Thyroid gland (tissue), 4 donors: ENCODE data around the gene KLRG1. TPM values are rescaled to one million over a fixed set of nuclear protein-coding genes. Genes with fewer than 3 reads are reported as not detected.
A peak's percentile ranks its signal among the peaks of the same experiment; 100 is the strongest.

Source experiments
- DNase-seq, 2 donors: peaks; one replicate each; pipeline ENCODE4 v3.0.0-alpha.2; 2019
- H3K27ac ChIP-seq, 3 donors: fragments of 200-600 bp; sonication (generic); 1 replicate in 2 of 3; 2 replicates in 1 of 3; pipeline ENCODE4 v1.5.1; 2016 to 2019; ENCODE audit warnings: mild to moderate bottlenecking in 1 of 3, moderate library complexity in 1 of 3
- H3K27me3 ChIP-seq: fragments of 200-600 bp; sonication (generic); one replicate; pipeline ENCODE4 v1.5.1; 2019
- H3K36me3 ChIP-seq, 2 donors: fragments of 200-600 bp; sonication (generic); one replicate each; pipeline ENCODE4 v1.5.1; 2016 to 2019
- H3K4me1 ChIP-seq, 2 donors: fragments of 200-600 bp; sonication (generic); one replicate each; pipeline ENCODE4 v1.5.1; 2017 to 2019
- H3K4me3 ChIP-seq, 3 donors: fragments of 200-600 bp; sonication (generic); replicated peaks in 1 of 3; 1 replicate in 2 of 3; 2 replicates in 1 of 3; pipeline ENCODE4 v1.5.1; 2016; ENCODE audit warnings: mild to moderate bottlenecking in 1 of 3
- H3K9me3 ChIP-seq: fragments of 200-600 bp; sonication (generic); one replicate; pipeline ENCODE4 v1.5.1; 2017
- CTCF ChIP-seq, 6 experiments: fragments of 200-600 bp in 3 of 6; fragments of 450-650 bp in 3 of 6; sonication (generic) in 3 of 6; IDR thresholded peaks; one replicate each; pipeline ENCODE4 v1.5.1; 2016 to 2019; ENCODE audit warnings: antibody characterized with exemption in 6 of 6, mild to moderate bottlenecking in 2 of 6, inconsistent platforms in 1 of 6, moderate library complexity in 1 of 6
- POLR2A ChIP-seq, 2 donors: fragments of 450-650 bp; IDR thresholded peaks; one replicate each; pipeline ENCODE4 v1.6.1; 2017; ENCODE audit warnings: antibody characterized with exemption in 2 of 2, mild to moderate bottlenecking in 2 of 2, moderate library complexity in 1 of 2
- WGBS, 2 donors: methylation state at CpG; one replicate each; pipeline ENCODE4 v1.1.5; 2017; 5-methylcytosine and 5-hydroxymethylcytosine counted together
- intact Hi-C: fragments of 100-400 bp; cut with DNase I; formaldehyde crosslinking; loops from one replicate; pipeline ENCODE4 v1.15.1; 2023
- total RNA-seq, 4 donors: library from RNA; depleted of rRNA; stranded (reverse); fragments of >200 nt; gene quantifications; one replicate each; pipeline ENCODE4 v1.2.3, GENCODE V29; 2016

Gene KLRG1
- total RNA-seq, 4 donors from 2014 or later = 1.1 to 4.3 (median 3.0) TPM

GRCh38 chr12:8948701-8949341, 40.5 kb upstream of the KLRG1 start:
- Histone ChIP-seq H3K4me1 (peaks cover 9 to 14% of the 10 kb centered on the region in 2 donors), H3K4me3 (peak overlapping the region; percentile 65 to 74 (median 70)), H3K27ac (peak overlapping the region; percentile 97 to 99 (median 99)), H3K9me3 (no peaks in the 10 kb centered on the region), H3K27me3 (no peaks in the 10 kb centered on the region), H3K36me3 (peaks cover 1 to 17% of the 10 kb centered on the region in 2 donors)
- DNase-seq = peak in 1 of 2 donors; percentile 22
- 0 to 1% methylated on average over 15 of the region's 15 CpGs for WGBS, 2 donors
- TF ChIP-seq POLR2A (IDR thresholded peaks at IDR 0.05) = no peak
- no peak for TF ChIP-seq CTCF (IDR thresholded peaks at IDR 0.05)
- intact Hi-C loops = loop anchor here (10.0 kb wide), 1 partner anchor 86 kb away; no protein-coding TSS in a partner anchor

DNA sequence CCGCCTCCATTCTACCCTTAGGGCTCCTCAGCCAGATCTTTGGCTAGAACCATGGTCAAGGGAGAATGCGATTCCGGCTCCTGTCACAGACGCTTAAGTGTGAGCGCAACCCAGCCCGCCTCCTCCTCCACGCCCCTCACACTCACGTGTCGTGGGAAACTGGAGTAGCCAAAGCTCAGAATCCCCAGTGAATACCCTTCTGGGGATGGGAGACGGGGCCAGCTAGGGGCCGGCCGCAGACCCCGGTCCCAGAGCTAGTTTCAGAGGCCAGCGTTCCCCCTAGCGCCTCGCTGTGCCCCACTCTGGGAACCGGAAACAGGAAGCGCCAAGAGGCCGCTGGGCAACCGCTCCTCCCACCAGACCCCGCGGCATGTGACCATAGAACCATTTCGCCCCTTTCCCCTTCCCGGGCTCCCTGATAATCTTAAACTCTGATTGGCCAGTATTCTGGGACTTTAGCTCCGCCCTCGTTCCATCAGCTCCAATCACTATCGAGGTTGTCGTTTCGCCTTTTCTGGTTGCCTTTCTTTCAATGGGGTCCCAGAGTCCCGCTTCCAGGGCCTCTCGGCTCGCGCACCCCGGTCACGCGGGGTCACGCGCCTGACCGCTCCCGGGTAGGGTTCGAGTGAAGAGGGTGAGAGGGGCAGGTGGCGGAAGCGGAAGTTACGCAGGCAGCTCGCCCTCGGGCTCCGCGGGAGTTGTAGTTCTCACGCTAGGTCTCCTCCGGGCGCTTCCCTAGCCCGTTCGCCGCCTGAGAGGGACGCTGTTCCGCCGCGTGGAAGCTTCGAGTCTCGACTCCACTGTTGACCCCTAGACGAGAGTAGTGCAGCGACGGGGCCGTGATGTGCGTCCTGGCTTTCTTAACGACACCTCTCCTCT, 39.8 kb upstream of the KLRG1 start, which contains the start of gene M6PR:
M6PR (minus strand) TSS at position 304 of the 879 bp plus-strand sequence. CDS start 3,241 bp downstream, outside the sequence.
- Histone ChIP-seq H3K9me3 (no peaks in the 10 kb centered on the region), H3K27ac (peak within 1 kb of the TSS; percentile 97 to 99 (median 99)), H3K4me1 (peaks cover 9 to 14% of the 10 kb centered on the region in 2 donors), H3K4me3 (peak within 1 kb of the TSS; percentile 65 to 74 (median 70)), H3K27me3 (no peaks in the 10 kb centered on the region), H3K36me3 (peaks cover 0 to 11% of the 10 kb centered on the region in 2 donors)
- WGBS, 2 donors = 0 to 1% methylated on average over 50 to 61 of the region's 66 CpGs
- TF ChIP-seq POLR2A (IDR thresholded peaks at IDR 0.05) (peak in 1 of 2 donors; percentile 74), CTCF (IDR thresholded peaks at IDR 0.05) (peak in 4 of 6 experiments; percentile 29 to 46 (median 44))
- peak; percentile 93 to 95 for DNase-seq
- intact Hi-C loops = loop anchor here (10.0 kb wide), 1 partner anchor 85 kb away; no protein-coding TSS in a partner anchor

- Histone ChIP-seq H3K27me3 (no peaks in the 10 kb centered on the region), H3K4me3 (peak overlapping the region; percentile 65 to 74 (median 70)), H3K27ac (peak overlapping the region; percentile 97 to 99 (median 99)), H3K36me3 (peaks cover 0 to 5% of the 10 kb centered on the region in 2 donors), H3K4me1 (peaks cover 9 to 14% of the 10 kb centered on the region in 2 donors), H3K9me3 (no peaks in the 10 kb centered on the region)
- DNase-seq = no peak
- intact Hi-C loops = no loop called here
- TF ChIP-seq POLR2A (IDR thresholded peaks at IDR 0.05) (no peak), CTCF (IDR thresholded peaks at IDR 0.05) (peak in 1 of 6 experiments; percentile 9)
- WGBS, 2 donors = 0 to 2% methylated on average over 7 of the region's 7 CpGs
Observed at GRCh38 chr12:8950221-8950527, 39.2 kb upstream of the KLRG1 start.

GRCh38 chr12:8950702-8951478, 38.5 kb upstream of the KLRG1 start:
- intact Hi-C loops = no loop called here
- DNase-seq = no peak
- TF ChIP-seq CTCF (IDR thresholded peaks at IDR 0.05) = no peak
- TF ChIP-seq POLR2A (IDR thresholded peaks at IDR 0.05) = no peak
- WGBS, 2 donors = 34 to 35% methylated on average over 9 of the region's 9 CpGs
- H3K9me3 ChIP-seq = no peaks in the 10 kb centered on the region
- H3K36me3 ChIP-seq = no peaks in the 10 kb centered on the region
- H3K27ac ChIP-seq = peak overlapping the region in 1 of 3 donors; percentile 99
- peaks cover 9 to 14% of the 10 kb centered on the region in 2 donors for H3K4me1 ChIP-seq
- H3K27me3 ChIP-seq = no peaks in the 10 kb centered on the region
- H3K4me3 ChIP-seq = peak overlapping the region in 2 of 3 donors; percentile 65 to 70
